Body of pancreas (tissue), 4 donors: ENCODE results near the gene SPOUT1. TPM values are rescaled to one million over a fixed set of nuclear protein-coding genes. Genes with fewer than 3 reads are reported as not detected.

Experiments used
- ATAC-seq: fragments of 150-250 bp; one replicate; pipeline ENCODE4 v1.9.1; 2016
- DNase-seq, 4 donors: peaks; one replicate each; pipeline ENCODE4 v3.0.0-alpha.2; 2019
- H3K27ac ChIP-seq, 4 donors: fragments of 200-600 bp; sonication (generic); 1 replicate in 3 of 4; 2 replicates in 1 of 4; pipeline versions ENCODE4 v1.5.1 to v1.6.1; 2016 to 2019; ENCODE audit warnings: mild to moderate bottlenecking in 1 of 4, mixed read lengths in 1 of 4, moderate library complexity in 1 of 4
- H3K27me3 ChIP-seq, 2 donors: fragments of 200-600 bp; sonication (generic); one replicate each; pipeline ENCODE4 v1.6.0; 2016; ENCODE audit warnings: mild to moderate bottlenecking in 1 of 2
- H3K36me3 ChIP-seq, 2 donors: fragments of 200-600 bp; sonication (generic); replicated peaks in 1 of 2; 2 replicates each; pipeline ENCODE4 v1.5.1; 2016; ENCODE audit warnings: low read depth in 2 of 2; ENCODE audit not compliant: insufficient read depth in 1 of 2
- H3K4me1 ChIP-seq: fragments of 200-600 bp; sonication (generic); one replicate; pipeline ENCODE4 v1.6.0; 2016
- H3K4me3 ChIP-seq, 2 donors: fragments of 200-600 bp; sonication (generic); 1 replicate in 1 of 2; 2 replicates in 1 of 2; pipeline ENCODE4 v1.5.1; 2016 to 2019
- H3K9me3 ChIP-seq, 3 donors: fragments of 200-600 bp; sonication (generic); 1 replicate in 2 of 3; 2 replicates in 1 of 3; pipeline ENCODE4 v1.5.1; 2016
- POLR2A ChIP-seq, 3 donors: fragments of 450-650 bp; IDR thresholded peaks; one replicate each; pipeline ENCODE4 v1.6.1; 2016; ENCODE audit warnings: antibody characterized with exemption in 3 of 3, mild to moderate bottlenecking in 2 of 3
- WGBS, 2 donors: methylation state at CpG; one replicate each; pipeline ENCODE4 v1.1.5; 2017; 5-methylcytosine and 5-hydroxymethylcytosine counted together
- intact Hi-C: fragments of 100-400 bp; cut with DNase I; formaldehyde crosslinking; loops from one replicate; pipeline ENCODE4 v1.15.1; 2023
- total RNA-seq, 2 donors: library from RNA; depleted of rRNA; stranded (reverse); fragments of >200 nt; gene quantifications; one replicate each; pipeline ENCODE4 v1.1.0, GENCODE V29; 2016
- TF ChIP-seq, protein P1 (sequence below), 7 experiments: fragments of 450-650 bp in 4 of 7; fragments of 200-600 bp in 3 of 7; sonication (generic) in 3 of 7; IDR thresholded peaks; one replicate each; pipeline ENCODE4 v1.5.1; 2016 to 2019; ENCODE audit warnings: antibody characterized with exemption in 7 of 7

SPOUT1 gene
- total RNA-seq, 2 donors from 2014 or later = 16.2 to 16.3 TPM

DNA sequence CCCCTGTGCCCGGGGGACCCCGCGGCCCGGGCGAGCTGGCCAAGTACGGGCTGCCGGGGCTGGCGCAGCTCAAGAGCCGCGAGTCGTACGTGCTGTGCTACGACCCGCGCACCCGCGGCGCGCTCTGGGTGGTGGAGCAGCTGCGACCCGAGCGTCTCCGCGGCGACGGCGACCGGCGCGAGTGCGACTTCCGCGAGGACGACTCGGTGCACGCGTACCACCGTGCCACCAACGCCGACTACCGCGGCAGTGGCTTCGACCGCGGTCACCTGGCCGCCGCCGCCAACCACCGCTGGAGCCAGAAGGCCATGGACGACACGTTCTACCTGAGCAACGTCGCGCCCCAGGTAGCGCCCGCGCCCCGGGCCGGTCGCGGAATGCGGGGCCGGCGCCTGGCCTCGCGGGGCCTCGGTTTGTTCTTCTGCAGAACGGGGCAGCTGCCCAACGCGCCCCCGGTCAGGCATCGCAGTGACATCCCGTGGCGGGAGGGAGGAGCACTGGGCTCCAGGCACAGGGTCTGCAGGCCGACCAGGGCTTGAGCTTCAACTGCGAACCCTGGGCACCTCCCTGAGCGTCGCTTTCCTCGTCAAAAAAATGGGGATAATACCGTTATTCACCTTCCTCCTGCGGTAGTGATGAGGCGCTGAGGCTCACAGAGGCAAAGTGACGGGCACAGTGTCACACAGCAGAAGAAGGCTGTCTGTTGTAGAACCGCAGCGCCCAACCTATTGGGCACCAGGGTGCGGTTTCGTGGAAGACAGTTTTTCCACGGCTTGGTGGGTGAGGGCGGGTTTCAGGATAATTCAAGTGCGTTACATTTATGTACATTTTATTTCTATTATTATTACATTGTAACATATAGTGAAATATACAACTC is 10.5 kb downstream of the SPOUT1 start:
- intact Hi-C loops = no loop called here
- WGBS, 2 donors = 12 to 70% methylated on average over 10 to 65 of the region's 90 CpGs
- DNase-seq = peak; percentile 48 to 58 (median 51)
- peak overlapping the region in 1 of 2 donors; percentile 41 for H3K4me3 ChIP-seq
- H3K4me1 ChIP-seq = peaks cover 18% of the 10 kb centered on the region
- H3K27ac ChIP-seq = peak overlapping the region; percentile 70 to 91 (median 81)
- H3K27me3 ChIP-seq = no peaks in the 10 kb centered on the region
- peak; percentile 43 for ATAC-seq
- H3K9me3 ChIP-seq = no peaks in the 10 kb centered on the region
- TF ChIP-seq POLR2A (IDR thresholded peaks at IDR 0.05) = no peak
- H3K36me3 ChIP-seq = peaks cover 0 to 10% of the 10 kb centered on the region in 2 donors

DNA sequence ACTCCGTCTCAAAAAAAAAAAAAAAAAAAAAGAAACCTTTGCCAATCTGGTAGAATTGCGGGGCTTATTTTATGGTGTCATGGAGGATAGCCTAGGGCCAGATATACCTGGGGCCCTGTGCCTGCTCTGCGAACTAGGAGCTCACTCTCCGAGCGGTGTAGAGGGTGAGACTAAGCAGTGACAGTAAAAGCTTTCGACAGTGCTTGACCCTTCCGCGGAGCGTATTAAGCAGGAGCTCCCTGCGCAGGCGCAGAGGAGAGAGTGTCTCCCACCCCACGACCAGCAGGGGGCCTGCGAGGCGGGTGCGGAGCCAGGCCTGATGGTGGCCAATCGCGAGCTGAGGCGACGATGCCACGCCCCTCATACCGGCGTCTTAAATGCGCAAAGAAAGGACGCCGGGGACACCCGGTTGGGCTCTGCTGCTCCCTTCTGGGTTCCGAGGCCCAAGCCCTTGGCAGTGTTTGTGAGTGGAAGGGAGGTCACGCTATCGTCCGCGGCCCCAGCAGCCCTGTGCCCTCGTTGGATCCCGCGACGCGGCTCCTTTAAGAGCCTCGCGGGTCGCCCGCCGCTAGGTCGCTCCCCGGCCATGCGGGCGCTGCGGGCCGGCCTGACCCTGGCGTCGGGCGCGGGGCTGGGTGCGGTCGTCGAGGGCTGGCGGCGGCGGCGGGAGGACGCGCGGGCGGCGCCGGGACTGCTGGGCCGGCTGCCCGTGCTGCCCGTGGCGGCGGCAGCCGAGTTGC is 11.3 kb downstream of the SPOUT1 start, which contains the start of gene ENDOG:
ENDOG (plus strand) TSS at position 402 of the 740 bp plus-strand sequence; CDS start at position 587, 185 bp downstream.
- peak; percentile 98 to 99 (median 98) for DNase-seq
- WGBS, 2 donors = 0 to 1% methylated on average over 13 to 60 of the region's 70 CpGs
- Histone ChIP-seq H3K4me1 (peaks cover 18% of the 10 kb centered on the region), H3K27me3 (no peaks in the 10 kb centered on the region), H3K27ac (peak within 1 kb of the TSS; percentile 70 to 91 (median 81)), H3K4me3 (peak within 1 kb of the TSS in 1 of 2 donors; percentile 41), H3K9me3 (no peaks in the 10 kb centered on the region), H3K36me3 (peaks cover 0 to 10% of the 10 kb centered on the region in 2 donors)
- TF ChIP-seq, protein P1, sequence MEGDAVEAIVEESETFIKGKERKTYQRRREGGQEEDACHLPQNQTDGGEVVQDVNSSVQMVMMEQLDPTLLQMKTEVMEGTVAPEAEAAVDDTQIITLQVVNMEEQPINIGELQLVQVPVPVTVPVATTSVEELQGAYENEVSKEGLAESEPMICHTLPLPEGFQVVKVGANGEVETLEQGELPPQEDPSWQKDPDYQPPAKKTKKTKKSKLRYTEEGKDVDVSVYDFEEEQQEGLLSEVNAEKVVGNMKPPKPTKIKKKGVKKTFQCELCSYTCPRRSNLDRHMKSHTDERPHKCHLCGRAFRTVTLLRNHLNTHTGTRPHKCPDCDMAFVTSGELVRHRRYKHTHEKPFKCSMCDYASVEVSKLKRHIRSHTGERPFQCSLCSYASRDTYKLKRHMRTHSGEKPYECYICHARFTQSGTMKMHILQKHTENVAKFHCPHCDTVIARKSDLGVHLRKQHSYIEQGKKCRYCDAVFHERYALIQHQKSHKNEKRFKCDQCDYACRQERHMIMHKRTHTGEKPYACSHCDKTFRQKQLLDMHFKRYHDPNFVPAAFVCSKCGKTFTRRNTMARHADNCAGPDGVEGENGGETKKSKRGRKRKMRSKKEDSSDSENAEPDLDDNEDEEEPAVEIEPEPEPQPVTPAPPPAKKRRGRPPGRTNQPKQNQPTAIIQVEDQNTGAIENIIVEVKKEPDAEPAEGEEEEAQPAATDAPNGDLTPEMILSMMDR (IDR thresholded peaks at IDR 0.05) = peak; percentile 91 to 100 (median 99)
- TF ChIP-seq POLR2A (IDR thresholded peaks at IDR 0.05) = peak; percentile 85 to 94 (median 91)
- intact Hi-C loops = no loop called here
- ATAC-seq = peak; percentile 96

DNA sequence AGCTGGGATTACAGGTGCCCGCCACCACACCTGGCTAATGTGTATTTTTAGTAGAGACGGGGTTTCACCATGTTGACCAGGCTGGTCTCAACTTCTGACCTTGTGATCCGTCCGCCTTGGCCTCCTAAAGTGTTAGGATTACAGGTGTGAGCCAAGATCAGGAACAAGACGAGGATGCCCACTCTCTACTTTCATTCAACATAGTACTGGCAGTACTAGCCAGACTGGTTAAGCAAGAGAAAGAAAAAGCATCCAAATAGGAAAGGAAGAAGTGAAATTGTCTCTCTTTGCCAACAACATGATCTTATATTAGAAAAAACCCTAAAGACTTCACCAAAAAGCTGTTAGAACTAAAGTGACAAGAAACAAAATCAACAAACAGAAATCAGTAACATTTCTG is 18.7 kb downstream of the SPOUT1 start:
- DNase-seq = no peak
- no peak overlapping the region for H3K4me3 ChIP-seq
- TF ChIP-seq, protein P1 (IDR thresholded peaks at IDR 0.05) = no peak
- TF ChIP-seq POLR2A (IDR thresholded peaks at IDR 0.05) = no peak
- no peak overlapping the region for H3K27ac ChIP-seq
- peaks cover 6 to 12% of the 10 kb centered on the region in 2 donors for H3K36me3 ChIP-seq
- no peak for ATAC-seq
- H3K9me3 ChIP-seq = no peaks in the 10 kb centered on the region
- intact Hi-C loops = no loop called here
- H3K4me1 ChIP-seq = no peaks in the 10 kb centered on the region
- 60 to 74% methylated on average over 5 of the region's 5 CpGs for WGBS, 2 donors
- H3K27me3 ChIP-seq = no peaks in the 10 kb centered on the region

DNA sequence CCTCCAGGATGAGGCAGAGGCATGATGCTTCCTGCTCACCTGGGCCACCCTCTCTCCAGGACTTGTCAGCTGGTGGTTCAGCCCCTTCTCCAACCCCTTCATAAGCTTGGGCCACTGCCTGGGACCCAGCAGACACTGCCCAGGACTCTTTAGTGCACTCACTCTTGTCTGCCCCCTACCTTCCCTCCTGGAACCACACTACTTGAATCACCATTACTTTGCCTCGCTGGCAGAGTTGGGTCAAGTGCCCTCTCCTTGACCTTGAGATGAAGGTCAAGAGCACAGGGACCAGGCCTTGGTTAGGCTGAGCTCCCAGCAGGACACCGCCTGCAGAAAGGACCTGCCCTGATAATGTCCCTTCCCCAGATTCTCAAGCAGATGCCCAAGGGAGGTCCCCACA is 19.8 kb downstream of the SPOUT1 start:
- Histone ChIP-seq H3K9me3 (no peaks in the 10 kb centered on the region), H3K4me3 (no peak overlapping the region), H3K4me1 (no peaks in the 10 kb centered on the region), H3K36me3 (peaks cover 10 to 12% of the 10 kb centered on the region in 2 donors), H3K27ac (no peak overlapping the region), H3K27me3 (no peaks in the 10 kb centered on the region)
- DNase-seq (no peak), ATAC-seq (no peak)
- 77% methylated on average over 2 of the region's 2 CpGs; no CpG with 5 or more reads in 1 of the 2 donors for WGBS, 2 donors
- intact Hi-C loops = no loop called here
- TF ChIP-seq, protein P1 (IDR thresholded peaks at IDR 0.05) = no peak
- no peak for TF ChIP-seq POLR2A (IDR thresholded peaks at IDR 0.05)

DNA sequence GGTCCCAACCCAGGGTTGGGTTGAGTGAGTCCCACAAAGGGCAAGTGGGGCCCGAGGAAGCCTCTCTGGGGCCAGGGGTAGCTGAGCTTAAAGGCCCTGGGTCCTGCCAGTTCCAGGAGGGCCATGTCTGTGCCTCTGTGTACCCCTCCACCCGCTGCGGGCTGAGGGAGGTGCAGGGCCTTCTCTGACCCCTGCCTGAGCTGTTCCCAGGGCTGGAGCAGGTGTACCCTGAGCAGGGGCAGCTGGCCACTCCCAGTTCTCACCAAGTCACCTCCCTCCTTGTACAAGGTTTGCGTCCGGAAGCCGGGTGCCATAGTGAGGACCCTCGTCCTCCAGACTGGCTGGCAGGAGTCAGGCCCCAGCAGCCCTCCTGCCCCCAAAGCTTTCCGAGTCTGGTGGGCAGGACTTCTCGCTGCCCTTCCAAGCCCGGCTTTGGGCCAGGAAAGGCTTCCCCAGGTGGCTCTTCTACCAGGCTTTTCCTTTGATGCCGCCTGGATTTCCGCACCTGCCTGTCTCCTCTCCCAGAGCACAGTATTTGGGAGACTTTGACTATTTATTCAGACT is 20.5 kb downstream of the SPOUT1 start:
- H3K4me3 ChIP-seq = no peak overlapping the region
- ATAC-seq (peak; percentile 18), DNase-seq (no peak)
- TF ChIP-seq POLR2A (IDR thresholded peaks at IDR 0.05) = no peak
- TF ChIP-seq, protein P1 (IDR thresholded peaks at IDR 0.05) = no peak
- no peaks in the 10 kb centered on the region for H3K27me3 ChIP-seq
- no peak overlapping the region for H3K27ac ChIP-seq
- H3K4me1 ChIP-seq = no peaks in the 10 kb centered on the region
- intact Hi-C loops = no loop called here
- 96 to 97% methylated on average over 10 to 12 of the region's 12 CpGs for WGBS, 2 donors
- peaks cover 11 to 12% of the 10 kb centered on the region in 2 donors for H3K36me3 ChIP-seq
- no peaks in the 10 kb centered on the region for H3K9me3 ChIP-seq
